ENCODE results near the gene EIF2S1.

GRCh38 chr14:67395086-67395875, 35.2 kb downstream of the EIF2S1 start:
- TF ChIP-seq POLR2AphosphoS5 (IDR thresholded peaks at IDR 0.05) (no peak), POLR2A (IDR thresholded peaks at IDR 0.05; ENCODE audit: low read depth) (no peak), CTCF (IDR thresholded peaks at IDR 0.05) (no peak)

All from esophagus muscularis mucosa (tissue), 3 donors.